SU-DHL-6 (cell line): ENCODE results near the gene MATN1.

ENCODE experiments used
- EZH2phosphoT487 ChIP-seq: fragments of 200-600 bp; sonication (generic), shearing (Covaris generic); conservative IDR thresholded peaks from 2 replicates; pipeline ENCODE4 v1.6.1; 2018; ENCODE audit warnings: mild to moderate bottlenecking, antibody characterized with exemption, low read length, moderate library complexity, mixed read lengths
- TF ChIP-seq, protein P1 (sequence below): fragments of 200-600 bp; sonication (generic); IDR thresholded peaks from one replicate; pipeline ENCODE4 v1.5.1; 2017; ENCODE audit warnings: antibody characterized with exemption, mild to moderate bottlenecking, low read length, moderate library complexity; ENCODE audit not compliant: insufficient read depth, poor library complexity, severe bottlenecking

DNA sequence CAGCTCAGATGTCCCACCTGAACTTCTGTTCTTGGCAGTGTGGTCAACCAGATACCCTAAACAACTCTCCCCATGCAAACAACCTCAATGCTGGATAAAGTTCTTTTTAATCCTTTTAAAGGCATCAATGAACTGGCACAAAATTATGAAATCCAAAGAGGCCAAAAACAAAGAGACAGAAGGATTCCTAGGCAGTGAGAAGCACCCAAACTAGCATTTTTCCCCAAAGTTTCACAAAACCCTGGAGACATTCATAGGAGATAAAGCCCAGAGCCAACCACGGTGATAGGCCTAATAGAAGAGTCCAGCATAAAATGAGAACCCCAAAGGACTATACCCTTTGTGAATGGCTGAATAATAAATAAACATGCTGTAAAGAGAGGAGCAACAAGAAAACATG is 50.7 kb downstream of the MATN1 start:
- TF ChIP-seq, protein P1, sequence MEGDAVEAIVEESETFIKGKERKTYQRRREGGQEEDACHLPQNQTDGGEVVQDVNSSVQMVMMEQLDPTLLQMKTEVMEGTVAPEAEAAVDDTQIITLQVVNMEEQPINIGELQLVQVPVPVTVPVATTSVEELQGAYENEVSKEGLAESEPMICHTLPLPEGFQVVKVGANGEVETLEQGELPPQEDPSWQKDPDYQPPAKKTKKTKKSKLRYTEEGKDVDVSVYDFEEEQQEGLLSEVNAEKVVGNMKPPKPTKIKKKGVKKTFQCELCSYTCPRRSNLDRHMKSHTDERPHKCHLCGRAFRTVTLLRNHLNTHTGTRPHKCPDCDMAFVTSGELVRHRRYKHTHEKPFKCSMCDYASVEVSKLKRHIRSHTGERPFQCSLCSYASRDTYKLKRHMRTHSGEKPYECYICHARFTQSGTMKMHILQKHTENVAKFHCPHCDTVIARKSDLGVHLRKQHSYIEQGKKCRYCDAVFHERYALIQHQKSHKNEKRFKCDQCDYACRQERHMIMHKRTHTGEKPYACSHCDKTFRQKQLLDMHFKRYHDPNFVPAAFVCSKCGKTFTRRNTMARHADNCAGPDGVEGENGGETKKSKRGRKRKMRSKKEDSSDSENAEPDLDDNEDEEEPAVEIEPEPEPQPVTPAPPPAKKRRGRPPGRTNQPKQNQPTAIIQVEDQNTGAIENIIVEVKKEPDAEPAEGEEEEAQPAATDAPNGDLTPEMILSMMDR, result no peak
- TF ChIP-seq EZH2phosphoT487, result no peak
